Motor neuron (in vitro differentiated cells): ENCODE measurements around the gene DHRS11. TPM values are rescaled to one million over a fixed set of nuclear protein-coding genes. Genes with fewer than 3 reads are reported as not detected.
"Not testable (repeated sequence)": the region's sequence is repeated elsewhere in the genome, so short reads cannot be mapped to it uniquely, and the experiment has no call there.

Experiments
- ATAC-seq, 8 experiments: fragments of 200-7000 bp; cut with Tn5 transposase; replicated peaks in 6 of 8; 2 replicates each; pipeline ENCODE4 v1.8.0; 2021; ENCODE audit warnings: mild to moderate bottlenecking in 8 of 8, moderate library complexity in 8 of 8
- H3K27ac ChIP-seq, 2 donors: fragments of 250-450 bp; sonication (Bioruptor Pico); 2 replicates each; pipeline ENCODE4 v1.9.0; 2021; ENCODE audit warnings: antibody characterized with exemption in 2 of 2, mild to moderate bottlenecking in 2 of 2, moderate library complexity in 1 of 2
- H3K4me1 ChIP-seq, 2 donors: fragments of 250-450 bp; sonication (Bioruptor Pico); replicated peaks in 1 of 2; 2 replicates each; pipeline ENCODE4 v1.6.1; 2021; ENCODE audit warnings: antibody characterized with exemption in 2 of 2, mild to moderate bottlenecking in 2 of 2, moderate library complexity in 1 of 2
- H3K4me3 ChIP-seq, 5 donors: fragments of 250-450 bp; sonication (Bioruptor Pico); 2 replicates each; pipeline ENCODE4 v1.9.0; 2021; ENCODE audit warnings: antibody characterized with exemption in 5 of 5, mild to moderate bottlenecking in 5 of 5, moderate library complexity in 4 of 5
- WGBS, 10 experiments: fragments of 450-650 bp; shearing (Covaris generic); methylation state at CpG; one replicate each; pipeline ENCODE4 v1.0.0; 2022; 5-methylcytosine and 5-hydroxymethylcytosine counted together
- in situ Hi-C, 9 experiments: fragments of 400-800 bp; cut with MboI; loops; one replicate each; pipeline ENCODE4 v1.15.0; 2021; ENCODE audit warnings: low sequenced_read_pairs in 9 of 9, low pct_unique_long_range_greater_than_20kb in 2 of 9; ENCODE audit not compliant: unreplicated experiment in 9 of 9
- total RNA-seq, 8 experiments: library from RNA; unstranded; fragments of 300-600 nt; gene quantifications; 2 replicates each; pipeline versions ENCODE4 v1.2.3 to v1.2.4, GENCODE V29; 2022

Gene DHRS11
- total RNA-seq, 8 experiments from 2014 or later, result 6.8 to 32.3 (median 11.1) TPM

GRCh38 chr17:36598951-36599401 lies 7.3 kb downstream of the DHRS11 start:
- Histone ChIP-seq H3K4me1 (peaks cover 9 to 12% of the 10 kb centered on the region in 2 donors), H3K27ac (no peak overlapping the region), H3K4me3 (no peak overlapping the region)
- ATAC-seq, result no peak
- in situ Hi-C loops, result no loop called here
- WGBS, 10 experiments, result 60 to 100% (median 100%) methylated on average over 1 to 7 of the region's 13 CpGs; no CpG with 5 or more reads in 5 of the 10 experiments

GRCh38 chr17:36599546-36600250 lies 8.0 kb downstream of the DHRS11 start:
- Histone ChIP-seq H3K27ac (no peak overlapping the region), H3K4me1 (peaks cover 9 to 12% of the 10 kb centered on the region in 2 donors), H3K4me3 (no peak overlapping the region)
- in situ Hi-C loops, result loop anchor here in 6 of 9 experiments (25.0 kb wide), 4 partner anchors 463 to 763 kb away; no protein-coding TSS in a partner anchor
- 40 to 60% methylated on average over 1 to 3 of the region's 11 CpGs; no CpG with 5 or more reads in 8 of the 10 experiments for WGBS, 10 experiments
- ATAC-seq, result no peak

- H3K4me3 ChIP-seq, result peak overlapping the region in 2 of 5 donors; percentile 80 to 83
- in situ Hi-C loops, result loop anchor here in 6 of 9 experiments (25.0 kb wide), 4 partner anchors 462 to 762 kb away; no protein-coding TSS in a partner anchor
- peak overlapping the region in 1 of 2 donors; percentile 55 for H3K27ac ChIP-seq
- H3K4me1 ChIP-seq, result peaks cover 9 to 12% of the 10 kb centered on the region in 2 donors
- no peak for ATAC-seq
- 0 to 100% (median 74%) methylated on average over 1 to 2 of the region's 3 CpGs; no CpG with 5 or more reads in 6 of the 10 experiments for WGBS, 10 experiments
These were observed 8.8 kb downstream of the DHRS11 start for GRCh38 chr17:36600465-36600864.

GRCh38 chr17:36600936-36601302 lies 9.2 kb downstream of the DHRS11 start:
- ATAC-seq, result peak in 3 of 8 experiments; percentile 6 to 28 (median 6)
- Histone ChIP-seq H3K4me1 (peaks cover 9 to 12% of the 10 kb centered on the region in 2 donors), H3K4me3 (peak overlapping the region; percentile 46 to 84 (median 80)), H3K27ac (peak overlapping the region; percentile 54 to 55)
- WGBS, 10 experiments, result 0 to 35% (median 14%) methylated on average over 1 to 9 of the region's 10 CpGs; no CpG with 5 or more reads in 3 of the 10 experiments
- in situ Hi-C loops, result loop anchor here in 6 of 9 experiments (25.0 kb wide), 4 partner anchors 461 to 761 kb away; no protein-coding TSS in a partner anchor

- Histone ChIP-seq H3K27ac (peak within 1 kb of the TSS; percentile 54 to 55), H3K4me3 (peak within 1 kb of the TSS; percentile 46 to 84 (median 80)), H3K4me1 (peaks cover 9 to 12% of the 10 kb centered on the region in 2 donors)
- ATAC-seq, result peak; percentile 85 to 94 (median 92)
- 0 to 1% (median 0%) methylated on average over 2 to 33 of the region's 60 CpGs; no CpG with 5 or more reads in 5 of the 10 experiments for WGBS, 10 experiments
- in situ Hi-C loops, result loop anchor here in 6 of 9 experiments (25.0 kb wide), 4 partner anchors 461 to 761 kb away; no protein-coding TSS in a partner anchor
These were observed 9.8 kb downstream of the DHRS11 start, which contains the start of gene MRM1 for GRCh38 chr17:36601303-36602029. Gene MRM1 (plus strand): TSS chr17:36601583. CDS start chr17:36601811, 228 bp downstream.

- Histone ChIP-seq H3K27ac (peak overlapping the region in 1 of 2 donors; percentile 54), H3K4me3 (peak overlapping the region; percentile 46 to 84 (median 80)), H3K4me1 (peaks cover 9 to 12% of the 10 kb centered on the region in 2 donors)
- ATAC-seq, result peak in 5 of 8 experiments; percentile 1 to 3 (median 2)
- WGBS, 10 experiments, result 0 to 3% (median 0%) methylated on average over 3 to 21 of the region's 38 CpGs; no CpG with 5 or more reads in 5 of the 10 experiments
- in situ Hi-C loops, result loop anchor here in 6 of 9 experiments (25.0 kb wide), 4 partner anchors 460 to 760 kb away; no protein-coding TSS in a partner anchor
These were observed 10.5 kb downstream of the DHRS11 start for GRCh38 chr17:36602030-36602748.

- peak in 1 of 8 experiments; percentile 5 for ATAC-seq
- 0 to 20% (median 7%) methylated on average over 1 to 4 of the region's 5 CpGs; no CpG with 5 or more reads in 6 of the 10 experiments for WGBS, 10 experiments
- H3K4me1 ChIP-seq, result peaks cover 9 to 12% of the 10 kb centered on the region in 2 donors
- H3K27ac ChIP-seq, result no peak overlapping the region
- in situ Hi-C loops, result loop anchor here in 6 of 9 experiments (25.0 kb wide), 4 partner anchors 459 to 759 kb away; no protein-coding TSS in a partner anchor
- H3K4me3 ChIP-seq, result peak overlapping the region; percentile 46 to 84 (median 80)
These were observed 11.3 kb downstream of the DHRS11 start for GRCh38 chr17:36602924-36603384.

- in situ Hi-C loops, result loop anchor here in 6 of 9 experiments (25.0 kb wide), 4 partner anchors 457 to 757 kb away; no protein-coding TSS in a partner anchor
- H3K4me3 ChIP-seq, ATAC-seq, H3K27ac ChIP-seq: not testable (repeated sequence)
- WGBS, 10 experiments, result 85 to 100% (median 100%) methylated on average over 1 to 5 of the region's 5 CpGs; no CpG with 5 or more reads in 3 of the 10 experiments
- H3K4me1 ChIP-seq, result peaks cover 9 to 12% of the 10 kb centered on the region in 2 donors
These were observed 13.3 kb downstream of the DHRS11 start for GRCh38 chr17:36605028-36605427.

- ATAC-seq, result peak in 3 of 8 experiments; percentile 10 to 14 (median 12)
- in situ Hi-C loops, result loop anchor here in 6 of 9 experiments (25.0 kb wide), 4 partner anchors 454 to 754 kb away; no protein-coding TSS in a partner anchor
- H3K27ac ChIP-seq, result no peak overlapping the region
- 74 to 93% methylated on average over 5 of the region's 7 CpGs; no CpG with 5 or more reads in 8 of the 10 experiments for WGBS, 10 experiments
- H3K4me3 ChIP-seq, result no peak overlapping the region
- H3K4me1 ChIP-seq, result peaks cover 0 to 1% of the 10 kb centered on the region in 2 donors
These were observed 16.6 kb downstream of the DHRS11 start for GRCh38 chr17:36608280-36608679.

- no peak overlapping the region for H3K27ac ChIP-seq
- WGBS, 10 experiments, result 27 to 88% (median 68%) methylated on average over 2 to 15 of the region's 24 CpGs; no CpG with 5 or more reads in 5 of the 10 experiments
- H3K4me1 ChIP-seq, result no peaks in the 10 kb centered on the region
- in situ Hi-C loops, result loop anchor here in 6 of 9 experiments (25.0 kb wide), 4 partner anchors 453 to 753 kb away; no protein-coding TSS in a partner anchor
- ATAC-seq, result peak in 7 of 8 experiments; percentile 84 to 91 (median 86)
- H3K4me3 ChIP-seq, result no peak overlapping the region
These were observed 17.3 kb downstream of the DHRS11 start for GRCh38 chr17:36608794-36609497.

- Histone ChIP-seq H3K4me1 (no peaks in the 10 kb centered on the region), H3K4me3 (no peak overlapping the region), H3K27ac (no peak overlapping the region)
- 0 to 100% (median 87%) methylated on average over 1 to 5 of the region's 7 CpGs; no CpG with 5 or more reads in 6 of the 10 experiments for WGBS, 10 experiments
- ATAC-seq, result no peak
- in situ Hi-C loops, result loop anchor here in 6 of 9 experiments (25.0 kb wide), 4 partner anchors 453 to 753 kb away; no protein-coding TSS in a partner anchor
These were observed 17.8 kb downstream of the DHRS11 start for GRCh38 chr17:36609498-36609862.
